IMR-90 (cell line): ENCODE results near the gene VAMP8. TPM values are rescaled to one million over a fixed set of nuclear protein-coding genes. Genes with fewer than 3 reads are reported as not detected.

Source experiments
- ATAC-seq: fragments of 200-7000 bp; cut with Tn5 transposase; 2 replicates; pipeline ENCODE4 v1.9.1; 2020; ENCODE audit warnings: low read depth, mild to moderate bottlenecking, moderate library complexity
- BruUV-seq: library from RNA; stranded (reverse); fragments of 400-500 nt; replicated peaks from 2 replicates; lab custom pipeline; 2021; lab: Mats Ljungman, UMichigan
- CTCF ChIA-PET: fragments of 300-600 bp; formaldehyde crosslinking; extraction: SDS; loops from one replicate; lab custom pipeline; 2021; ENCODE audit warnings: antibody characterized with exemption; lab: Yijun Ruan, JAX
- POLR2A ChIA-PET: fragments of 300-600 bp; sonication (Branson Sonifier 250); formaldehyde crosslinking; loops from one replicate; lab custom pipeline; 2022; ENCODE audit warnings: antibody characterized with exemption; ENCODE audit not compliant: unreplicated experiment; lab: Charles Lee
- DNase-seq: peaks from one replicate; pipeline ENCODE4 v3.0.0; 2013
- H2AFZ ChIP-seq: replicated peaks from 2 replicates; pipeline ENCODE3; 2013; ENCODE audit warnings: low read length, mild to moderate bottlenecking; ENCODE audit not compliant: poor library complexity
- H2AK5ac ChIP-seq: 2 replicates; pipeline ENCODE4 v1.6.1; 2013; ENCODE audit warnings: low read depth, low read length, inconsistent platforms
- H2AK9ac ChIP-seq: replicated peaks from 2 replicates; pipeline ENCODE3; 2013; ENCODE audit warnings: mild to moderate bottlenecking, low read depth, low read length, moderate library complexity; ENCODE audit not compliant: poor library complexity
- H2BK120ac ChIP-seq: 2 replicates; pipeline ENCODE4 v1.6.1; 2013; ENCODE audit warnings: low read depth, low read length, inconsistent platforms
- H2BK15ac ChIP-seq: 3 replicates; pipeline ENCODE4 v1.6.1; 2013; ENCODE audit warnings: low read depth, low read length, inconsistent platforms
- H2BK20ac ChIP-seq: 2 replicates; pipeline ENCODE4 v1.6.1; 2013; ENCODE audit warnings: low read depth, mild to moderate bottlenecking, inconsistent platforms, low read length, moderate library complexity
- H2BK5ac ChIP-seq: 2 replicates; pipeline ENCODE4 v1.6.1; 2013; ENCODE audit warnings: mild to moderate bottlenecking, low read depth, low read length, inconsistent platforms; ENCODE audit not compliant: poor library complexity, severe bottlenecking
- H3K14ac ChIP-seq: replicated peaks from 2 replicates; pipeline ENCODE4 v1.6.1; 2013; ENCODE audit warnings: low read depth, low read length, inconsistent platforms
- H3K18ac ChIP-seq: 2 replicates; pipeline ENCODE4 v1.6.1; 2013; ENCODE audit warnings: low read depth, low read length, control low read depth
- H3K23ac ChIP-seq: 2 replicates; pipeline ENCODE4 v1.6.1; 2013; ENCODE audit warnings: low read depth, low read length, inconsistent platforms
- H3K27ac ChIP-seq: 2 replicates; pipeline ENCODE4 v1.5.1; 2013; ENCODE audit warnings: mild to moderate bottlenecking, control low read depth, low read length; ENCODE audit not compliant: insufficient read depth
- H3K27me3 ChIP-seq: 2 replicates; pipeline ENCODE4 v1.6.1; 2013; ENCODE audit warnings: low read length; ENCODE audit not compliant: control insufficient read depth, insufficient read depth
- H3K36me3 ChIP-seq: 2 replicates; pipeline ENCODE4 v1.6.1; 2013; ENCODE audit warnings: low read length, mixed read lengths; ENCODE audit not compliant: control insufficient read depth, insufficient read depth
- H3K4ac ChIP-seq: 2 replicates; pipeline ENCODE4 v1.6.1; 2013; ENCODE audit warnings: low read depth, low read length, inconsistent platforms
- H3K4me1 ChIP-seq: 2 replicates; pipeline ENCODE4 v1.6.1; 2013; ENCODE audit warnings: low read length, mixed read lengths; ENCODE audit not compliant: control insufficient read depth, insufficient read depth
- H3K4me2 ChIP-seq: 2 replicates; pipeline ENCODE4 v1.6.1; 2013; ENCODE audit warnings: low read depth, mild to moderate bottlenecking, control low read depth, low read length, moderate library complexity
- H3K4me3 ChIP-seq: 2 replicates; pipeline ENCODE4 v1.5.1; 2013; ENCODE audit warnings: low read depth, mild to moderate bottlenecking, control low read depth, low read length, moderate library complexity; ENCODE audit not compliant: insufficient read depth
- H3K56ac ChIP-seq: 2 replicates; pipeline ENCODE4 v1.6.1; 2013; ENCODE audit warnings: low read length, inconsistent platforms; ENCODE audit not compliant: insufficient read depth; ENCODE audit errors: extremely low read depth
- H3K79me1 ChIP-seq, 2 experiments: 2 replicates each; pipeline ENCODE4 v1.6.1; 2013; ENCODE audit warnings: low read length in 2 of 2, inconsistent platforms in 1 of 2, low read depth in 1 of 2
- H3K9ac ChIP-seq: 2 replicates; pipeline ENCODE4 v1.6.1; 2013; ENCODE audit warnings: low read depth, low read length, control low read depth
- H3K9me1 ChIP-seq: 2 replicates; pipeline ENCODE4 v1.6.1; 2013; ENCODE audit warnings: low read length, inconsistent platforms; ENCODE audit not compliant: insufficient read depth
- H3K9me3 ChIP-seq: 2 replicates; pipeline ENCODE4 v1.6.1; 2013; ENCODE audit warnings: low read length; ENCODE audit not compliant: control insufficient read depth, insufficient read depth
- H4K20me1 ChIP-seq: 2 replicates; pipeline ENCODE4 v1.6.1; 2013; ENCODE audit warnings: low read length, inconsistent platforms; ENCODE audit not compliant: insufficient read depth
- H4K5ac ChIP-seq: 2 replicates; pipeline ENCODE4 v1.6.1; 2013; ENCODE audit warnings: mild to moderate bottlenecking, low read depth, low read length, control low read depth
- H4K8ac ChIP-seq, 2 experiments: 2 replicates each; pipeline ENCODE4 v1.6.1; 2013; ENCODE audit warnings: low read depth in 2 of 2, low read length in 2 of 2, control low read depth in 1 of 2, inconsistent platforms in 1 of 2
- H4K91ac ChIP-seq: 2 replicates; pipeline ENCODE4 v1.6.1; 2013; ENCODE audit warnings: low read depth, low read length, inconsistent platforms; ENCODE audit not compliant: insufficient read depth
- BHLHE40 ChIP-seq: fragments of 150-350 bp; IDR thresholded peaks from 2 replicates; pipeline ENCODE4 v1.6.1; 2016; ENCODE audit warnings: mild to moderate bottlenecking, low read depth, low read length
- CHD1 ChIP-seq: IDR thresholded peaks from 2 replicates; pipeline ENCODE4 v1.6.1; 2012; ENCODE audit warnings: low read depth, low read length, improper control_type of control experiment
- NFE2L2 ChIP-seq: fragments of 150-350 bp; IDR thresholded peaks from 2 replicates; pipeline ENCODE4 v1.6.1; 2016; ENCODE audit warnings: low read depth, mild to moderate bottlenecking, low read length
- POLR2A ChIP-seq: IDR thresholded peaks from 2 replicates; pipeline ENCODE4 v1.6.1; 2012; ENCODE audit warnings: mild to moderate bottlenecking, low read depth, low read length
- RAD21 ChIP-seq: IDR thresholded peaks from 2 replicates; pipeline ENCODE4 v1.6.1; 2012; ENCODE audit warnings: low read length, improper control_type of control experiment
- RFX5 ChIP-seq: IDR thresholded peaks from 2 replicates; pipeline ENCODE4 v1.8.0; 2012; ENCODE audit warnings: low read depth, mild to moderate bottlenecking, low read length, moderate library complexity
- SMC3 ChIP-seq: fragments of 150-350 bp; IDR thresholded peaks from 2 replicates; pipeline ENCODE4 v1.6.1; 2016; ENCODE audit warnings: low read depth, mild to moderate bottlenecking, antibody characterized with exemption, low read length, moderate library complexity
- WGBS, 2 experiments: methylation state at CpG; one replicate each; pipeline versions ENCODE4 v1.1.5 to v1.1.7; 2013; ENCODE audit warnings: missing lambda C conversion rate in 2 of 2; ENCODE audit not compliant: insufficient read length in 1 of 2; ENCODE audit errors: extremely low coverage in 2 of 2; 5-methylcytosine and 5-hydroxymethylcytosine counted together
- dilution Hi-C: fragments of 300-500 bp; cut with HindIII; formaldehyde crosslinking; loops from one replicate; pipeline ENCODE4 v1.14.3; 2018; ENCODE audit warnings: low sequenced_read_pairs; ENCODE audit not compliant: unreplicated experiment
- in situ Hi-C: fragments of 300-500 bp; cut with MboI; formaldehyde crosslinking; loops from 3 replicates; pipeline ENCODE4 v1.14.3; 2019; ENCODE audit warnings: low sequenced_read_pairs, inconsistent platforms, mixed read lengths
- intact Hi-C: fragments of 100-400 bp; cut with micrococcal nuclease; formaldehyde crosslinking; loops from 2 replicates; pipeline ENCODE4 v1.10.0; 2022
- polyA plus RNA-seq, 3 experiments: library from polyadenylated mRNA; depleted of rRNA; stranded (reverse); fragments of >200 nt; gene quantifications; 2 replicates each; pipeline ENCODE4 v1.2.3, GENCODE V29; 2012; ENCODE audit warnings: low replicate concordance in 1 of 3
- total RNA-seq: library from RNA; depleted of rRNA; stranded (reverse); fragments of >200 nt; gene quantifications from 2 replicates; pipeline ENCODE4 v1.2.3, GENCODE V29; 2012

VAMP8 gene
- total and polyA plus RNA-seq, 2 of the 4 experiments (the other 2 are of a cell fraction) = 0.90 to 1.9 TPM

DNA sequence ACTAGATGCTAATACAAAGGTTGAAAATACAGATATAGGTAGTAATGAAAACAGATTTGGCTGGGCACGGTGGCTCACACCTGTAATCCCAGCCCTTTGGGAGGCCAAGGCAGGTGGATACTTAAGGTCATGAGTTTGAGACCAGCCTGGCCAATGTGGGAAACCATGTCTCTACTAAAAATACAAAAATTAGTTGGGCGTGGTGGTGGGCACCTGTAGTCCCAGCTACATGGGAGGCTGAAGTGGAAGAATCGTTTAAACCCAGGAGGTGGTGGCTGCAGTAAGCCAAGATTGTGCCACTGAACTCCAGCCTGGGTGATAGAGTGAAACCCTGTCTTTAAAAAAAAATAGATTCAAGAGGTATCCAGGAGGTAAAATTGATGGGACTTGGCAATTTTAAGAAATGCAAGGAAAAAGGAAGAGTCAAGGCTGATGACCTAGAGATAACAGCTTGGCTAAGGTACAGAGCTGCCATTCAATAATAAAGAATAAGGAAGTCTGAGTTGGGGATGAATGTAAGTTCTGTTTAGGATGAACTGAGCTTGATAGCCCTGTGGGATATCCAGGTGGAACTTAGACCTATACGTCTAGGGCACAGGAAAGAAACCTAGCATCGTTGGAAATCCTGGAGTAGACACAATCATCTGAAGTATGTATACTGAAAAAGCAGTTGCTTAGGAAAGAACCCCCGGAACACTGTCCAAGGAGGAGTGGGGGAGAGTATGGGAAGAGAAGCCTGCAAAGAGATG lies 29.4 kb upstream of the VAMP8 start:
- Histone ChIP-seq H3K23ac (0 out of 2 replicates have a peak overlapping the region, but pooled peaks have one; percentile 68), H3K36me3 (peaks cover 43% of the 10 kb centered on the region), H3K79me1 (peaks cover 8 to 50% of the 10 kb centered on the region in 2 experiments; a peak in 3 of 4 replicates), H2AK9ac (no peak overlapping the region), H3K27ac (peak overlapping the region; percentile 85; the same call in 1 of the 2 replicates), H2AK5ac (0 out of 2 replicates have a peak overlapping the region, but pooled peaks have one; percentile 58), H3K27me3 (no peaks in the 10 kb centered on the region), H3K14ac (peak overlapping the region; percentile 31; the same call in 1 of the 2 replicates), H2BK120ac (peak overlapping the region; percentile 37; the same call in 1 of the 2 replicates), H3K4me3 (no peak overlapping the region), H4K8ac (peak overlapping the region in 1 of 2 experiments; percentile 55; a peak in 2 of 4 replicates), H2BK20ac (no peak overlapping the region), H2BK5ac (peak overlapping the region; percentile 89), H3K4ac (peak overlapping the region; percentile 52; the same call in 1 of the 2 replicates), H4K5ac (no peak overlapping the region), H3K18ac (peak overlapping the region; percentile 22; the same call in 1 of the 2 replicates), H4K91ac (peak overlapping the region; percentile 38; the same call in 1 of the 2 replicates), H2BK15ac (peak overlapping the region; percentile 39; the same call in 1 of the 3 replicates), H3K56ac (no peak overlapping the region), H2AFZ (no peak overlapping the region), H3K9ac (no peak overlapping the region), H3K9me3 (no peaks in the 10 kb centered on the region), H4K20me1 (peaks cover 35% of the 10 kb centered on the region), H3K4me1 (peaks cover 20% of the 10 kb centered on the region), H3K4me2 (no peak overlapping the region), H3K9me1 (peaks cover 9% of the 10 kb centered on the region; the same call in 1 of the 2 replicates)
- dilution Hi-C loops = no loop called here
- WGBS, 2 experiments = 81% methylated on average over 3 of the region's 6 CpGs; no CpG with 5 or more reads in 1 of the 2 experiments
- peak; percentile 34 for DNase-seq
- intact Hi-C loops = no loop called here
- in situ Hi-C loops = no loop called here
- TF ChIP-seq RFX5 (no peak), CHD1 (no peak), NFE2L2 (no peak), SMC3 (no peak), POLR2A (no peak; the same call in 1 of the 2 replicates), BHLHE40 (no peak), RAD21 (no peak)
- ATAC-seq = no peak
- CTCF ChIA-PET = interaction anchor here (1.3 to 6.8 kb wide), 2 partner anchors 128 to 415 kb away, joined by 5 to 46 read pairs; partner anchors contain the start of genes SH2D6 and TCF7L1
- POLR2A ChIA-PET = interaction anchor here (1.0 to 5.1 kb wide), 4 partner anchors 8 to 129 kb away, joined by 4 to 42 read pairs (median 6); partner anchors contain the start of genes MAT2A and SH2D6
- no TSS peak for BruUV-seq
